Erythroblast (primary cell): ENCODE data around the gene TTYH2.

ENCODE experiments used
- DNase-seq, 2 experiments: peaks; one replicate each; lab custom pipeline; 2025; lab: John Stamatoyannopoulos, UW
- GATA1 ChIP-seq: IDR thresholded peaks from 2 replicates; pipeline ENCODE4 v1.6.1; 2011; ENCODE audit warnings: low read depth, mild to moderate bottlenecking, control low read depth, low read length, moderate library complexity
- POLR2A ChIP-seq: IDR thresholded peaks from 2 replicates; pipeline ENCODE4 v1.6.1; 2011; ENCODE audit warnings: mild to moderate bottlenecking, low read length

Gene TTYH2

DNA sequence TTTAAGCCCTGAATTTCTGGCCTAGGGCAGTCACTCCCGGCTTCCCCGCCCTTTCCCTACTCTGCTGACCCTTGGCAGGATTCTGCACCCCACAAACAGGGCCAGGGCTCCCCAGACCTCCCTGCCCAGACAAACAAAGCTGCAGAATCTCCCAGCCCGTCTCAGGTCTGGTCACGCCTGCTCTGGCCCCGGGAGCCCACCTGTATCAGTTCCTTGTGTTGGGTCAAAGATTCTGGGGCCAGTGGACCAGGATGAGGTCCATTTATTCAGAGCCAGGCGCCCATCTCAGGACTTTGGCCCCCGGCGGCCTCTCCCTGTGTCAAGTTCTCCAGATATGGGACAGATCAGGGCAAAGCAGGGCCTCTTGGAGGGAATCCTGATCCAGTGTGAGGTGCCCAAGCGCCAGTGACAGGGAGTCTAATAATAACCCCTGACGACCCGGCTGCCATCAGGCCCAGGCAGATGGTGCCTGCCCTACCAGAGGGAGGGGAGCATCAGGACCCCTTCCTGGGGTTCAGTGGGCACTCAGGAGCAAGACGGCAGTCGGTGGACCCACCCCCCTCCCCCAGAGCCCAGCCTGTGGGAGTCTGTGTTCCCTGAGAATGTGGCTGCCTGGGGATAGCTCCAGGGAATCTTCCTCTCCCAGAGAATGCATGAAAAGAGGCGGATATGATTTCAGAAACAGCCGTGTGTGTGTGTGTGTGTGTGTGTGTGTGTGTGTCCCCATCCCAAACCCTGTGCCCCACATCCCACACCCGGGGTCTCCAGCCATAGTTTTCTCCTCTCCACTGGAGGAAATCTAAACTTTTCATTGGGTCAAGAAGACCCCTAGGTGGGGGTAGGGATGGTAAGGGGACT lies 1.3 kb downstream of the TTYH2 start:
- TF ChIP-seq POLR2A: no peak
- TF ChIP-seq GATA1: no peak
- DNase-seq: no peak

DNA sequence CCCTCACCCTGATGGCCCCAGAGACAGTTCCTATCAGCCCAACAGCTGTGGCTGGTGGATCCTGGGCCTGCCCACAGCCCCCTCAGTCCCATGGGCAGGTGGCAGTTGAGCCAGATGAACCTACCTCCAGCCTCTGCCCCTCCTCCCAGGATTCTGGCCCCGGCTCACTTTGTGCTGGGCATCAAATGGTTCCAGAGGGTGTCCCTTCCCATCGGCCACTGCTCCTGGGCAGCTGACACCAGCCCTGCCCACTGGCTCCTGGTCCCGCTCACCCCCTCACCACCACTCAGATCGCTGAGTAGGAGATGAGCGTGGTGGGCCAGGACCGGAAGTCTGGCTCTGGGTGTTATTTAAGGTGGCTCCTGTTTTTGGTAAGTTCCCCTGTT lies 2.0 kb downstream of the TTYH2 start:
- DNase-seq: no peak
- TF ChIP-seq POLR2A (no peak), GATA1 (no peak)

DNA sequence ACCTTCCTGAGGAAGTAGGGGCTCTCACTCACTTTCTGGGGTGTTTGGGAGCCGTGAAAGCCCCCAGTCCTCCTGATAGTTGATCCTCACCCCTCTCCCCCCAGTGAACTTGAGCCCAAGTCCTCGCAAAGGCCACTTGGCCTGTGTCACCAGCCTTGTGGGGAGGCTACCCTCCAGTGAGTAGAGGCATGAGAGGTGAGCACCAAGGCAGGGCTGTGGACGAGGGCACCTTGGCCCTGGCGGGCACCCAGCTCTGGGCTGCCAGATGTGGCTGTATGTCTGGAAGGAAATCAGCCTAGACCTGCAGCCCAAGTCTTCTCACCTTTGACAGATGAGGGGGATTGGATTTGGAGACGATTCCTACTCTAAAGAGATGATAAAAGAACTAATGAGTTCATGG lies 3.1 kb downstream of the TTYH2 start:
- no peak for DNase-seq
- no peak for TF ChIP-seq GATA1
- TF ChIP-seq POLR2A: no peak

DNA sequence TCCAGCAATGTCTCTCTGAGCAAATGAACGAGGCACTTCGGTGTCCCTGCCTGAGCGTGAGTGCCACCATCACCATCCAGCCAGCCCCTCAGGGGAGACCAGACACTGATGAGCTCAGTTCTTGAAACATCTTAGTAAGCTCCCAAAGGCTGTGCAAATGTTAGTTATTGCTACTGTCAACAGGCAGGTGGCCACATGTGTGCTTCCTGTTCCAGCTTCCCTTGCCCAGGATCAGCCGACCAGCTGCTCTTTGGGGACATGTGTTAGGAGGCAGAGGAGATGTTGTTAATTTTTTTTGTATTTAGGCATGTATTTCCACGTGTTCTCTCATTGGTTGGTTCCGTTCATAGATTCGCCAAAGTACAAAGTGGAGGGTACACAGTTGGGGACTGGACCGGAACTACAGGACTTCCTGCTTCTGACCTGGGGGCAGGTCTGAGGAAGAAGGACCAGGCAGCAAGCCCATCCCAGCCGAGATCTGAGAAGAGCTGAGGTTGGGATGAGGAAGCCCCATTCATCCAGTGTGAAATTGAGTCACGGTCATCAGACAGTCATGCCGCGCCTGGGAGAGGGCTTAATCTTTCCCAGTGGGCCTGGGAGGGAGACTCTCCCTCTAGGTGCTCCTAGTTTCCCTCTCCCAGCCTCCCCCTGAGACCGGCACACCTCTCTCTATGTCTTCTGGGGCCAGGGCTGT lies 3.8 kb downstream of the TTYH2 start:
- TF ChIP-seq GATA1: no peak
- DNase-seq: no peak

DNA sequence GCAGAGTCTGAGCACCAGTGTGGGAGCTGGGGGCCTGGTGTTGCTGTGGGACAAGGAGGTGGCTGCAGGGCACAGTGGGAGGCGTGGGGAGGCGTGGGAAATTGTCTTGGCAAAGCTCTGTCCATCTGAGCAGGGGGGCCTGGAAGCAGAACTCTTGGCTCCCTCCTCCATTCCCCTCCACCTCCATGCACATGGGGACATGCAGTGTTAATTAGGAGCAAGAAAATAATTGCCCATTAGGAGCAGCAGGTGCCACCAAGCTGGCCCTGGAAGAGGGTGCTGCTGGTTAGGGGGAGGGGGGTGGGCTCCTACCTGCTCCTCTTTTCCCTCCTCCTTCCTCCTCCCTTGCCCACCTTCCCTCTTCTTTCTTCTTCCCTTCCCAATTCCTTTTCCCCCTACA lies 4.5 kb downstream of the TTYH2 start:
- TF ChIP-seq GATA1 (no peak), POLR2A (no peak)
- no peak for DNase-seq

DNA sequence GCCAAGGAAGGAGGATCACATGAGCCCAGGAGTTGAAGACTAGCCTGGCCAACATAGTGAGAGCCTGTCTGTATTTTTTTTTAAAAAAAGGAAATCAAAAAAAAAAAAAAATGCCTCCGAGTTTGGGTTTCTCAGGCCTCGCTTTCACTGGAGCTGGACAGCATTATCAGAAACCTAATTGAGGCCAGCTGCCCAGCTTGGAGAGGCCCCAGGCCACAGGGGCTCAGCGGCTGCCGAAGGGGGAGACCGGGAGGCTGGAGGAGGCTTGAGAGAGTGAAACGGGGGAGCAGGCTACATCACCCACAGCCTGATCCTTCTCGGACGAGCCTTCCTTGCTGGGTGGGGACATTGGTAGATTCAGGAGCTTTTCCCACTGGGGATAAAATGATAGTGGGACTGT lies 5.1 kb downstream of the TTYH2 start:
- DNase-seq: no peak
- TF ChIP-seq POLR2A (no peak), GATA1 (no peak)

DNA sequence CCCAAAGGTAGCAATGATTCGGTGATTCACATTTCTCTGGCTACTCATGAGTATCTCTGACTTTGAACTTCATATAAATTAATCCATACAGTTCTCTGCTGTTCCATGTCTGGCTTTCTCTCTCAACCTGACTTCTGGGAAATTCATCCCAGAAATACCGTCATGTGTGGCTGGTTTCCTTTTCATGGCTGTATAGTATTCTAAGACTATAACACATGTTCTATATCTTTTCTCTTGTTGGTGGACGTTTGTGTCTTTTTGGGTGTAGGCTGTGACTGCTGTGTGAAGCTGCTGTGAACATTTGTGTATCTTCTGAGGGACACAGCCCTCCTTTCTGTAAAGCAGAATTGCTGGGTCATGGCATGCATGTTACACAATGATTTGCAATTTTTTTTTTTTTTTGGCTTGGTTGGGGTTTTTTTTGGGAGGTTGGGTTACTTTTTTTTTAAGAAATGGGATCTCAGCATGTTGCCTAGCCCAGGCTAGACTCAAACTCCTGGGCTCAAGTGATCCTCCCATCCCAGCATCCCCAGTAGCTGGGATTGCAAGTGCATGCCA lies 6.3 kb downstream of the TTYH2 start:
- peak; percentile 78 to 83 for DNase-seq
- TF ChIP-seq GATA1 (no peak), POLR2A (no peak)

DNA sequence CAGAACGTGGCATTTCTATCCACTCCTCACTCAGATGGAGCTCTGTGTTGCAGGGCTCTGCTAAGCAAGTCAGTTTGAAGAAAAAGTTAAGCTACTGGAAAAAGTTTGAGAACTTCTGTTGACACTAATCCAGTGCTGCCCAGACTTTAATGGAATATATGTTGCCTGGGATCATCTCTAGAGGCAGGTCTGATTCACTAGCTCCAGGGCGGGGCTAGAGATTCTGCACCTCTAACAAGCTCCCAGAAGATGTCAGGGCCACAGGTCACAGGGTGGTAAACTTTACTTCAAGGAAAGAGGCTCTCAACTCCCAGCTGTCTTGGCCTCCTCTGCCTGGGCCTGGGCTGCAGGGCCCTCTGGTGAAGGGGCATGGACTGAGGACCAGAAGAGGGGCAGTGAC lies 6.8 kb downstream of the TTYH2 start:
- DNase-seq: peak in 1 of 2 experiments; percentile 51
- TF ChIP-seq GATA1 (no peak), POLR2A (no peak)

DNA sequence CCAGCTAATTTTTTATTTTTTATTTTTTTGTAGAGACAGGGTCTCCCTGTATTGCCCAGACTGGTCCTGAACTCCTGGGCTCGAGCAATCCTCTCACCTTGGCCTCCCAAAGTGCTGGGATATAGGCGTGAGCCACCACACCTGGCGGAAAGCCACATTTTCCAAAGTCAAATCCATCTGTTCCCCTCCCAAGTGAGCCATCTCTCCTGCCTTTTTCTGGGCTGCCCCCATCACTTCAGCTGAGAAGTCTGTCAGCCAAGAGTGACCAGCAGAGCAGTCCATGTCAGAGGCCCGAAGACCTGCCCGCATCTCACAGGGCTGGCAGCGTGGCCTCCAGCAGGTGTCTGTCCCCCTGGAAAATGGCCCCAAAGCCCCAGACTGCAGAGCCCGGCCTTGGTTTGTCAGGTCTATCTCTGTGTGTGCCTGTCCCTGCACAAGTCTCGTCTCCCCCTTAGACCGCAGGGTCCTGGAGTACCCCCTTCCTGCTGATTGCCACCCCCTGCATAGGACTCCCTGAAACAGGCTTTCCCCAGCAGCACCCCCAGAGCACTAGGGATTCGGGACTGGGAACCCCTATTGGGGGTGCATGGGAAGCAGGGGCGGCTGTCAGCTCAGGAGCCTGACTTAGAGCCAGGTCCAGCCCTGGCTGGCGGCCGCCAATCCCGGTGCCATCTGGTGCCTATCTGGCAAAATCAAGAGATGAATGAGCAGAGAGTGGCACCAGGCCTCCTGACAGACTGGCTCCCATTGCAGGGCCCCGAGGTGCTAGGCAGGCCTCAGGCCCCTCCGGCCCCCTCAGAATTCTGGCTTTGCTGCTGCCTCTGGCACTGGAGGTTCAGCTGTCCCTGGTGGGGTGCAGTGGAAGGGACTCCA lies 7.8 kb downstream of the TTYH2 start:
- no peak for DNase-seq
- TF ChIP-seq GATA1: no peak
- no peak for TF ChIP-seq POLR2A

DNA sequence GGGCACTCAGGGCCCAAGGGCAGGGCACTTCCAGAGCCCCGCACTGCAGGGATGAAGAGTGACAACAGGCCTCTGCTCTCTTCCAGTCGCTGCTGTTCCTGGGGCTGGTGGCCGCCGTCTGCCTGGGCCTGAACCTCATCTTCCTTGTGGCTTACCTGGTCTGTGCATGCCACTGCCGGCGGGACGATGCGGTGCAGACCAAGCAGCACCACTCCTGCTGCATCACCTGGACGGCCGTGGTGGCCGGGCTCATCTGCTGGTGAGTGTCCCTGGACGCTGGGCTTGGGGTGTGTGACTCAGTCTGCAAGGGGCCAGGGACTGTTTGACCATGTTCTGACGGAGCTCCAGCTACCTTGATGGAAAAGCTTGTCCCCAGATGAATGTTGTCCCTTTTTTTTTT lies 9.0 kb downstream of the TTYH2 start:
- TF ChIP-seq GATA1 (no peak), POLR2A (no peak)
- DNase-seq: no peak

DNA sequence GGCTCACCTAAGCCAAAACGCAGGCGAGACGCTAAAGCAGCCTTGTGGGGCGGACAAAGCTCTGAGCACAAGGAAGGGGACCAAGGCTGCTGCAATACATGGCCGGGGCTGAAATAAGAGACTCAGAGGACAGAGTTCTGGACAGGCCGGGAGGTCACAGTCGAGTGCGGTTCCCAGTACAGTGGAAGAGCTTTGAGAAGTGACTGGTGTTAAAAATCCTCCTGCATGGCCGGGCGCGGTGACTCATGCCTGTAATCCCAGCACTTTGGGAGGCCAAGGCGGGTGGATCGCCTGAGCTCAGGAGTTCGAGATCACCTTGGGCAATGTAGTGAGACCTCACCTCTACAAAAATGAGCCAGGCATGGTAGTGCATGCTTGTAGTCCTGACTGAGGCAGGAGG lies 10.5 kb downstream of the TTYH2 start:
- DNase-seq: no peak
- TF ChIP-seq POLR2A (no peak), GATA1 (no peak)

DNA sequence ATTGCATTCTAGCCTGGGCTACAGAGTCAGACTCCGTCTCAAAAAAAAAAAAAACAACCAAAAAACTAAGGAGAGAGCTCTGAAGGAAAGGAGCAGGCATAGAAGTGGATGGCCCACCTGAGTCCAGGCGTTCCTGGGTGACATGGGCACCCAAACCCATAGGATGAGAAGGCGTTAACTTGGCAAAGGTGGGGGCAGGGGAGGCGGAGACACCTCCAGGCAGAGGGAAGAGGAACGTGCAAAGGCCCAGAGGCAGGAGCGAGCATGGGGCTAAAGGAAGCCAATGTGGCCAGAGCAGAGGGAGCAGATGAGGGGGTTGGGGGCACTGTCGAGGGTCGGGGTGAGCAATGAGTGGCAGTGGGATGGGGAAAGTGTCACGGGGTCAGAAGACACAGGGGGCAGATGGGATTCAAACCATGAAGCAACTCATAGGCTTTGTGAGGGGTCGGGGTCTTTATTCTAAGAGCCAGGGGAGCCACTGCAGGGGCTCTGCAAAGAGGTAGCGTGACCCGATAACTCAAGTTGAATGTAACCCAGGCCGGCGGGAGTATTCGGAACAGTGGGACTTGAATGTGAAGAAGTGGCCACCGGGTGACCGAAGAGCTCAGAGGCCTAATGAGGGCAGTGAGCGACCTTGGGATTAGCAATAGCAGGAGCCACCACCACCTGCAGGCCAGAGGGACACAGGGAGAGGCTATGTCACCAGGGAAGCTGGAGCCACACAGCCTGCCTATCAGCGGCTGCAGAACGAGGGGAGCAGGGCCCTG lies 11.8 kb downstream of the TTYH2 start:
- no peak for DNase-seq
- TF ChIP-seq GATA1 (no peak), POLR2A (no peak)

DNA sequence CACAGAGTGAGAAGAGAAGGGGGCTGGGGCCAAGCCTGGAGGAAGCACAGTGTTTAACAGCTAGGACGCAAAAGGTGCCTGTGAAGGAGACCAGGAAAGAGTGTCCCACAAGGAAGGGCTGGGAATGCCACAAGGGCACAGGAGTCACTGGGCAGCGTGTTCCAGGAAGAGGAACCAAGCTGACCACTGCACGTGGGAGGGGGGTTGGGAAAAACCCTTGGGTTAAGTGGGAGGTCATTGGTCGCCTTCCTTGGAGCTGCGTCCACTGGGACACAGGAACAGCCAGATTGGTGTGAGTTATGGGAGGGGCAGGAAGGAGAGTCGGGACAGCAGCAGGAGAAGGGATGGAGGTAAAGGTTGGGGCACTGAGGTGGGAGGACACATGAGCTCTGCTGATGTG lies 12.9 kb downstream of the TTYH2 start:
- no peak for DNase-seq
- no peak for TF ChIP-seq GATA1
- TF ChIP-seq POLR2A: no peak
